Hepatocyte (in vitro differentiated cells): Measurements from ENCODE around the gene OR4K15.

Experiments used
- EZH2 ChIP-seq: fragments of 200-600 bp; sonication (generic); IDR thresholded peaks from 2 replicates; pipeline ENCODE4 v1.6.1; 2016; ENCODE audit warnings: antibody characterized with exemption, mild to moderate bottlenecking, borderline replicate concordance
- EZH2phosphoT487 ChIP-seq: fragments of 200-600 bp; sonication (generic); IDR thresholded peaks from one replicate; pipeline ENCODE4 v1.6.1; 2018; ENCODE audit warnings: antibody characterized with exemption, mild to moderate bottlenecking, low read depth, moderate library complexity; ENCODE audit not compliant: unreplicated experiment, severe bottlenecking
- TF ChIP-seq, protein P1 (sequence below): fragments of 200-600 bp; sonication (generic); IDR thresholded peaks from 2 replicates; pipeline ENCODE4 v1.5.1; 2016; ENCODE audit warnings: antibody characterized with exemption, mild to moderate bottlenecking; ENCODE audit not compliant: poor library complexity

GRCh38 chr14:19947413-19948090 is 27.8 kb upstream of the OR4K15 start:
- TF ChIP-seq, protein P1, sequence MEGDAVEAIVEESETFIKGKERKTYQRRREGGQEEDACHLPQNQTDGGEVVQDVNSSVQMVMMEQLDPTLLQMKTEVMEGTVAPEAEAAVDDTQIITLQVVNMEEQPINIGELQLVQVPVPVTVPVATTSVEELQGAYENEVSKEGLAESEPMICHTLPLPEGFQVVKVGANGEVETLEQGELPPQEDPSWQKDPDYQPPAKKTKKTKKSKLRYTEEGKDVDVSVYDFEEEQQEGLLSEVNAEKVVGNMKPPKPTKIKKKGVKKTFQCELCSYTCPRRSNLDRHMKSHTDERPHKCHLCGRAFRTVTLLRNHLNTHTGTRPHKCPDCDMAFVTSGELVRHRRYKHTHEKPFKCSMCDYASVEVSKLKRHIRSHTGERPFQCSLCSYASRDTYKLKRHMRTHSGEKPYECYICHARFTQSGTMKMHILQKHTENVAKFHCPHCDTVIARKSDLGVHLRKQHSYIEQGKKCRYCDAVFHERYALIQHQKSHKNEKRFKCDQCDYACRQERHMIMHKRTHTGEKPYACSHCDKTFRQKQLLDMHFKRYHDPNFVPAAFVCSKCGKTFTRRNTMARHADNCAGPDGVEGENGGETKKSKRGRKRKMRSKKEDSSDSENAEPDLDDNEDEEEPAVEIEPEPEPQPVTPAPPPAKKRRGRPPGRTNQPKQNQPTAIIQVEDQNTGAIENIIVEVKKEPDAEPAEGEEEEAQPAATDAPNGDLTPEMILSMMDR: no peak
- TF ChIP-seq EZH2phosphoT487: no peak
- no peak for TF ChIP-seq EZH2
